Stimulated activated CD8-positive, alpha-beta memory T cell treated with anti-CD3 and anti-CD28 coated beads, Interleukin-7, amount 100 ng/mL, for 4 hours (primary cell): ENCODE results near the gene CASR.

ENCODE experiments used
- DNase-seq, 2 donors: peaks; one replicate each; pipeline ENCODE4 v3.0.0-alpha.2; 2020; ENCODE audit warnings: low read depth in 2 of 2

Gene CASR

GRCh38 chr3:122215592-122216298 is 32.3 kb downstream of the CASR start:
- no peak for DNase-seq

GRCh38 chr3:122217901-122218300 is 34.4 kb downstream of the CASR start:
- DNase-seq, result no peak

- DNase-seq, result no peak
Measured at GRCh38 chr3:122219242-122219872, 35.9 kb downstream of the CASR start.

- DNase-seq, result no peak
Measured at GRCh38 chr3:122227036-122227781, 43.7 kb downstream of the CASR start.

- DNase-seq, result no peak
Measured at GRCh38 chr3:122230174-122230573, 46.7 kb downstream of the CASR start.

- DNase-seq, result no peak
Measured at GRCh38 chr3:122231465-122232157, 48.1 kb downstream of the CASR start.

GRCh38 chr3:122232485-122232884 is 49.0 kb downstream of the CASR start:
- DNase-seq, result no peak

- DNase-seq, result no peak
Measured at GRCh38 chr3:122233101-122233952, 49.9 kb downstream of the CASR start.

GRCh38 chr3:122234117-122234516 is 50.6 kb downstream of the CASR start:
- no peak for DNase-seq

- no peak for DNase-seq
Measured at GRCh38 chr3:122235147-122235546, 51.7 kb downstream of the CASR start.

- no peak for DNase-seq
Measured at GRCh38 chr3:122239112-122239511, 55.6 kb downstream of the CASR start.

GRCh38 chr3:122245513-122246174 is 62.2 kb downstream of the CASR start:
- no peak for DNase-seq

- no peak for DNase-seq
Measured at GRCh38 chr3:122246199-122246598, 62.7 kb downstream of the CASR start.

GRCh38 chr3:122247087-122247824 is 63.8 kb downstream of the CASR start:
- DNase-seq, result no peak

- DNase-seq, result no peak
Measured at GRCh38 chr3:122247825-122248185, 64.3 kb downstream of the CASR start.

GRCh38 chr3:122251428-122251827 is 68.0 kb downstream of the CASR start:
- no peak for DNase-seq

GRCh38 chr3:122253581-122253980 is 70.1 kb downstream of the CASR start:
- DNase-seq, result no peak

- DNase-seq, result no peak
Measured at GRCh38 chr3:122255757-122256439, 72.4 kb downstream of the CASR start.

- no peak for DNase-seq
Measured at GRCh38 chr3:122257644-122258364, 74.3 kb downstream of the CASR start.
